HEK293 (cell line): Measurements from ENCODE around the gene RGS8.

Experiments
- BCL11A ChIP-seq: fragments of 450-650 bp; formaldehyde crosslinking; IDR thresholded peaks from 2 replicates; pipeline ENCODE4 v1.5.1; 2016; ENCODE audit warnings: low read depth, missing biosample characterization, missing genetic modification characterization
- GLI2 ChIP-seq: fragments of 450-650 bp; formaldehyde crosslinking; IDR thresholded peaks from 2 replicates; pipeline ENCODE4; 2017; ENCODE audit warnings: missing biosample characterization, missing genetic modification characterization, low read depth, borderline replicate concordance
- KLF16 ChIP-seq: fragments of 450-650 bp; formaldehyde crosslinking; IDR thresholded peaks from 2 replicates; pipeline ENCODE4 v1.5.1; 2017; ENCODE audit warnings: missing biosample characterization, missing genetic modification characterization
- ZNF624 ChIP-seq: fragments of 450-650 bp; formaldehyde crosslinking; IDR thresholded peaks from 2 replicates; pipeline ENCODE4 v1.5.1; 2017; ENCODE audit warnings: missing biosample characterization, missing genetic modification characterization
- ZNF785 ChIP-seq: fragments of 450-650 bp; formaldehyde crosslinking; IDR thresholded peaks from 2 replicates; pipeline ENCODE4 v1.5.1; 2016; ENCODE audit warnings: missing biosample characterization, missing genetic modification characterization
- TF ChIP-seq, protein P1 (sequence below): sonication (generic); formaldehyde crosslinking; IDR thresholded peaks from 2 replicates; pipeline ENCODE4 v1.8.1; 2022; ENCODE audit warnings: mild to moderate bottlenecking, moderate library complexity, missing genetic modification reagents

- TF ChIP-seq GLI2 (tag by site-specific recombination) = no peak
- TF ChIP-seq KLF16 (tag by site-specific recombination) = no peak
- TF ChIP-seq, protein P1, sequence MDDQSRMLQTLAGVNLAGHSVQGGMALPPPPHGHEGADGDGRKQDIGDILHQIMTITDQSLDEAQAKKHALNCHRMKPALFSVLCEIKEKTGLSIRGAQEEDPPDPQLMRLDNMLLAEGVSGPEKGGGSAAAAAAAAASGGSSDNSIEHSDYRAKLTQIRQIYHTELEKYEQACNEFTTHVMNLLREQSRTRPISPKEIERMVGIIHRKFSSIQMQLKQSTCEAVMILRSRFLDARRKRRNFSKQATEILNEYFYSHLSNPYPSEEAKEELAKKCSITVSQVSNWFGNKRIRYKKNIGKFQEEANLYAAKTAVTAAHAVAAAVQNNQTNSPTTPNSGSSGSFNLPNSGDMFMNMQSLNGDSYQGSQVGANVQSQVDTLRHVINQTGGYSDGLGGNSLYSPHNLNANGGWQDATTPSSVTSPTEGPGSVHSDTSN = no peak
- TF ChIP-seq ZNF624 (tag by site-specific recombination) = no peak
- TF ChIP-seq BCL11A = no peak
- TF ChIP-seq ZNF785 = no peak
Measured at GRCh38 chr1:182713939-182714338, 29.6 kb upstream of the RGS8 start.
